Prostate gland (tissue), 2 donors: ENCODE data around the gene MICU1. TPM values are rescaled to one million over a fixed set of nuclear protein-coding genes. Genes with fewer than 3 reads are reported as not detected.

Source experiments
- DNase-seq: peaks from one replicate; pipeline ENCODE4 v3.0.0-alpha.2; 2019; ENCODE audit warnings: low spot score
- H3K27ac ChIP-seq, 2 donors: fragments of 200-600 bp; sonication (generic); 2 replicates each; pipeline ENCODE4 v1.5.1; 2017 to 2019
- H3K27me3 ChIP-seq: fragments of 200-600 bp; sonication (generic); replicated peaks from 2 replicates; pipeline ENCODE4 v1.5.1; 2019; ENCODE audit not compliant: insufficient read depth
- H3K36me3 ChIP-seq, 2 donors: fragments of 200-600 bp; sonication (generic); 1 replicate in 1 of 2; 2 replicates in 1 of 2; pipeline versions ENCODE4 v1.5.1 to v1.8.1; 2017 to 2019
- H3K4me1 ChIP-seq: fragments of 200-600 bp; sonication (generic); replicated peaks from 2 replicates; pipeline ENCODE4 v1.5.1; 2019
- H3K4me3 ChIP-seq, 2 donors: fragments of 200-600 bp; sonication (generic); 2 replicates each; pipeline ENCODE4 v1.5.1; 2017 to 2019
- H3K9me3 ChIP-seq: fragments of 200-600 bp; sonication (generic); 2 replicates; pipeline ENCODE4 v1.5.1; 2017
- CTCF ChIP-seq, 4 experiments: fragments of 200-600 bp in 2 of 4; fragments of 450-650 bp in 2 of 4; sonication (generic) in 2 of 4; IDR thresholded peaks; 1 replicate in 3 of 4; 2 replicates in 1 of 4; pipeline ENCODE4 v1.5.1; 2016 to 2019; ENCODE audit warnings: antibody characterized with exemption in 4 of 4, mild to moderate bottlenecking in 2 of 4, moderate library complexity in 2 of 4
- POLR2A ChIP-seq: fragments of 450-650 bp; IDR thresholded peaks from one replicate; pipeline ENCODE4 v1.6.1; 2016; ENCODE audit warnings: antibody characterized with exemption, mild to moderate bottlenecking
- POLR2AphosphoS5 ChIP-seq: sonication (generic); formaldehyde crosslinking; IDR thresholded peaks from one replicate; pipeline ENCODE4 v1.6.1; 2017; ENCODE audit warnings: antibody characterized with exemption
- WGBS: methylation state at CpG from one replicate; pipeline ENCODE4 v1.1.5; 2018; 5-methylcytosine and 5-hydroxymethylcytosine counted together
- intact Hi-C: fragments of 100-400 bp; cut with DNase I; formaldehyde crosslinking; loops from one replicate; pipeline ENCODE4 v1.14.2; 2022
- total RNA-seq, 2 donors: library from RNA; depleted of rRNA; stranded (reverse); fragments of >200 nt; gene quantifications; one replicate each; pipeline ENCODE4 v1.1.0, GENCODE V29; 2016

MICU1 gene
- total RNA-seq, 2 donors from 2014 or later = 41.0 to 42.0 TPM

- intact Hi-C loops = loop anchor here (5.0 kb wide), 1 partner anchor 117 kb away; the partner anchor contains the start of genes ANAPC16 and ASCC1
- Histone ChIP-seq H3K4me1 (peaks cover 40% of the 10 kb centered on the region), H3K36me3 (no peaks in the 10 kb centered on the region), H3K27ac (peak overlapping the region; percentile 86 to 87), H3K9me3 (no peaks in the 10 kb centered on the region), H3K4me3 (no peak overlapping the region), H3K27me3 (no peaks in the 10 kb centered on the region)
- 28% methylated on average over 17 of the region's 17 CpGs for WGBS
- TF ChIP-seq POLR2A = no peak
- TF ChIP-seq POLR2AphosphoS5 = no peak
- no peak for TF ChIP-seq CTCF (IDR thresholded peaks at IDR 0.05)
- DNase-seq = no peak
These were observed 291.6 kb downstream of the MICU1 start for GRCh38 chr10:72334196-72334824.

DNA sequence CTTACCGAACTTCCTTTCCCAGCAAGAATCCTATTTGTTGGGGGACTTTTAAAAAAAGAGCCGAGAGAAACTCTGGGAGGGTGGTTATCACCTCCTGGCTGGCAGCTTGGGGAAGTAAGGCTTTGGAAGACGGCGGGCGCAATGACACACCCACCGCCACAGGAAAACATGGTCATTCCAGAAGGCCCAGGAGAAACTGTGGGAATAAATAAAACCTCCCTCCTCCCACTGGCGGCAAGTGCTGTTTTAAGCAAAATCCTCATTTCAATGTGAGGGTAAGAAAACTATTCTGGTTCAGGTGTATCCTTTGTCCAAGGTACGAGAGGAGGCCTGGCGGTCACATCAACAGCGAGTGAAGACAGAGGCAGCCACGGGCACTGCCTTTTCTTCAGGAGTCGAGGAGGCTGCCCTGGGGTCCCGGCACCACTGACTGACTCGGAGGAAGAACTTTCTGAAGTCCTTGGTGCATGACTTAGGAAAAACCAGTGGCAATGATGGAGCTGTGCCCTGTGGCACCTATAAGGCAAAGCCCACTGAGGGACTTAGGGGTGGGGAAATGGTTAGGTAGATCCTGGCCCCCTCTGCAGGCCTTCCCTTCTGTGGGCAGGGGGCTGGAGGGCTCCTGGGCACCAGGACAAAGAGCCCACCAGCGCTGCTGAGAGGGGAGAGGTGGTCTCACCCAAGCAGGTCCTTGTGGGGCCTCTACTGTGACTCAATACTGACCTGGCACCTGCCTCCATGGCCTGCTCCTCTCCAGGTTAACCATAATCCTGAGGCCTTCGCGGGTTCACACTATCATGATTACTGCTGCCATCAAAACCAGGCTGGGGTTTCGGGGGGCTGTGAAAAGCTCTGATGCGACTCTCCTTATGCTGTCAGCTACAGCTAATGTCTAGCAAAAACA is 292.5 kb downstream of the MICU1 start:
- no peaks in the 10 kb centered on the region for H3K9me3 ChIP-seq
- WGBS = 84% methylated on average over 19 of the region's 19 CpGs
- H3K27me3 ChIP-seq = no peaks in the 10 kb centered on the region
- intact Hi-C loops = loop anchor here (5.0 kb wide), 1 partner anchor 116 kb away; the partner anchor contains the start of genes ANAPC16 and ASCC1
- peak overlapping the region; percentile 86 to 87 for H3K27ac ChIP-seq
- peaks cover 43% of the 10 kb centered on the region for H3K4me1 ChIP-seq
- H3K36me3 ChIP-seq = no peaks in the 10 kb centered on the region
- TF ChIP-seq POLR2A (no peak), CTCF (IDR thresholded peaks at IDR 0.05) (no peak)
- DNase-seq = no peak
- no peak overlapping the region for H3K4me3 ChIP-seq

GRCh38 chr10:72332423-72333111 is 293.3 kb downstream of the MICU1 start:
- intact Hi-C loops = loop anchor here (5.0 kb wide), 1 partner anchor 115 kb away; the partner anchor contains the start of genes ANAPC16 and ASCC1
- peaks cover 43% of the 10 kb centered on the region for H3K4me1 ChIP-seq
- no peaks in the 10 kb centered on the region for H3K36me3 ChIP-seq
- no peak for DNase-seq
- H3K4me3 ChIP-seq = no peak overlapping the region
- WGBS = 34% methylated on average over 12 of the region's 12 CpGs
- H3K27me3 ChIP-seq = no peaks in the 10 kb centered on the region
- TF ChIP-seq POLR2A (no peak), CTCF (IDR thresholded peaks at IDR 0.05) (no peak), POLR2AphosphoS5 (no peak)
- H3K27ac ChIP-seq = peak overlapping the region; percentile 86 to 87
- no peaks in the 10 kb centered on the region for H3K9me3 ChIP-seq

DNA sequence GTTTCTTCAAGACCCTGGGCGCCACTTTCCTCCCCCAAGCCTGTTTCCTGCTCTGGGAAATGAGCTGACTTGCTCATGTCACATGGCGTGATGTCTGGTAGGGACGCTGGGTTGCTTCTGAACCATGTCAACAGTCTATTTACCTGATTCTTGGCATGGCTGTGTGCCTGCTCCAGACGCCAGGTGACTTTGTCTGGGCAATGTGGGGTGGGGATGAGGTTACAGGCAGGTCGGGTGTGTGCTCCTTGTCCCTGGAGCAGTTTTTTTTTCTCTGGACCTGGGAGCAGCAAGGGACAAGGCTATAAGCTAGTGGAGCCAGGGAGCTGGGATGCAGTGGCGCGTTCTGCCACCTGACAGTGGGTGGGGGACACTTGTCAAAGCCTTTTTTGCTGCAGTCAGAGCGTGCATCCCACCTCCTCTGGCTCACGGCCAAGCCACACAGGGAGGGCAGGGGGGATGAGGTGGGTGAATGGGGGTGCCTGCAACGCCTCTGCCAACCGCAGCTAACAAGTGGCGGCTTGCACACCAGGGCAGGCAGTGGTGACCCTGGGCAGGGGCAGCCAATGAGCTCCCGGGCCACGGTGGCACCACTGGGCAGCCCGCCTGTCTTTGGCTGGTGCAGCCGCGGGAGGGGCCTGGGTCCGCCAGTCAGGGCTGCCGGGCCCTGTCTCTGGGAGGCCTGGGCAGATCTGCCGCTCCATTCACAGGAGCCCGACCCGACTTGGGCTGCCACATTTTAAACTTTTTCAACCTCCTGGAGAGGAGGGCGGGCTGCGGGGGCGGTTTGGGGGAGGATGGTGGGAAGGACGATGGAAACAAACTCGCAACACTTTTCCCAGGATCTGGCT is 294.1 kb downstream of the MICU1 start:
- Histone ChIP-seq H3K4me1 (peaks cover 43% of the 10 kb centered on the region), H3K36me3 (no peaks in the 10 kb centered on the region), H3K27ac (peak overlapping the region; percentile 86 to 87), H3K27me3 (no peaks in the 10 kb centered on the region), H3K9me3 (no peaks in the 10 kb centered on the region), H3K4me3 (no peak overlapping the region)
- DNase-seq = peak; percentile 95
- TF ChIP-seq POLR2AphosphoS5 (peak; percentile 96), CTCF (IDR thresholded peaks at IDR 0.05) (peak in 3 of 4 experiments; percentile 16 to 64 (median 40)), POLR2A (peak; percentile 51)
- 9% methylated on average over 25 of the region's 27 CpGs for WGBS
- intact Hi-C loops = loop anchor here (5.0 kb wide), 1 partner anchor 114 kb away; the partner anchor contains the start of genes ANAPC16 and ASCC1
